Body of pancreas (tissue), 4 donors: ENCODE results near the gene BPIFA1. TPM values are rescaled to one million over a fixed set of nuclear protein-coding genes. Genes with fewer than 3 reads are reported as not detected.

Experiments
- ATAC-seq: fragments of 150-250 bp; one replicate; pipeline ENCODE4 v1.9.1; 2016
- DNase-seq, 4 donors: peaks; one replicate each; pipeline ENCODE4 v3.0.0-alpha.2; 2019
- H3K27ac ChIP-seq, 4 donors: fragments of 200-600 bp; sonication (generic); 1 replicate in 3 of 4; 2 replicates in 1 of 4; pipeline versions ENCODE4 v1.5.1 to v1.6.1; 2016 to 2019; ENCODE audit warnings: mild to moderate bottlenecking in 1 of 4, mixed read lengths in 1 of 4, moderate library complexity in 1 of 4
- H3K27me3 ChIP-seq, 2 donors: fragments of 200-600 bp; sonication (generic); one replicate each; pipeline ENCODE4 v1.6.0; 2016; ENCODE audit warnings: mild to moderate bottlenecking in 1 of 2
- H3K36me3 ChIP-seq, 2 donors: fragments of 200-600 bp; sonication (generic); replicated peaks in 1 of 2; 2 replicates each; pipeline ENCODE4 v1.5.1; 2016; ENCODE audit warnings: low read depth in 2 of 2; ENCODE audit not compliant: insufficient read depth in 1 of 2
- H3K4me1 ChIP-seq: fragments of 200-600 bp; sonication (generic); one replicate; pipeline ENCODE4 v1.6.0; 2016
- H3K4me3 ChIP-seq, 2 donors: fragments of 200-600 bp; sonication (generic); 1 replicate in 1 of 2; 2 replicates in 1 of 2; pipeline ENCODE4 v1.5.1; 2016 to 2019
- H3K9me3 ChIP-seq, 3 donors: fragments of 200-600 bp; sonication (generic); 1 replicate in 2 of 3; 2 replicates in 1 of 3; pipeline ENCODE4 v1.5.1; 2016
- CTCF ChIP-seq, 7 experiments: fragments of 450-650 bp in 4 of 7; fragments of 200-600 bp in 3 of 7; sonication (generic) in 3 of 7; IDR thresholded peaks; one replicate each; pipeline ENCODE4 v1.5.1; 2016 to 2019; ENCODE audit warnings: antibody characterized with exemption in 7 of 7
- POLR2A ChIP-seq, 3 donors: fragments of 450-650 bp; IDR thresholded peaks; one replicate each; pipeline ENCODE4 v1.6.1; 2016; ENCODE audit warnings: antibody characterized with exemption in 3 of 3, mild to moderate bottlenecking in 2 of 3
- WGBS, 2 donors: methylation state at CpG; one replicate each; pipeline ENCODE4 v1.1.5; 2017; 5-methylcytosine and 5-hydroxymethylcytosine counted together
- intact Hi-C: fragments of 100-400 bp; cut with DNase I; formaldehyde crosslinking; loops from one replicate; pipeline ENCODE4 v1.15.1; 2023
- total RNA-seq, 2 donors: library from RNA; depleted of rRNA; stranded (reverse); fragments of >200 nt; gene quantifications; one replicate each; pipeline ENCODE4 v1.1.0, GENCODE V29; 2016

The BPIFA1 gene
- total RNA-seq, 2 donors from 2014 or later: not detected

GRCh38 chr20:33284284-33284683 lies 48.5 kb downstream of the BPIFA1 start:
- no peak overlapping the region for H3K27ac ChIP-seq
- TF ChIP-seq POLR2A (IDR thresholded peaks at IDR 0.05) (no peak), CTCF (IDR thresholded peaks at IDR 0.05) (no peak)
- H3K4me1 ChIP-seq: peaks cover 4% of the 10 kb centered on the region
- H3K9me3 ChIP-seq: no peaks in the 10 kb centered on the region
- H3K4me3 ChIP-seq: no peak overlapping the region
- ATAC-seq (no peak), DNase-seq (no peak)
- H3K36me3 ChIP-seq: no peaks in the 10 kb centered on the region
- intact Hi-C loops: no loop called here
- WGBS, 2 donors: 59 to 60% methylated on average over 3 to 4 of the region's 4 CpGs
- no peaks in the 10 kb centered on the region for H3K27me3 ChIP-seq

- no peaks in the 10 kb centered on the region for H3K36me3 ChIP-seq
- H3K9me3 ChIP-seq: no peaks in the 10 kb centered on the region
- H3K27ac ChIP-seq: no peak overlapping the region
- intact Hi-C loops: no loop called here
- 51 to 62% methylated on average over 2 of the region's 2 CpGs for WGBS, 2 donors
- no peak for ATAC-seq
- peaks cover 4% of the 10 kb centered on the region for H3K4me1 ChIP-seq
- TF ChIP-seq CTCF (IDR thresholded peaks at IDR 0.05) (no peak), POLR2A (IDR thresholded peaks at IDR 0.05) (no peak)
- DNase-seq: no peak
- no peaks in the 10 kb centered on the region for H3K27me3 ChIP-seq
- H3K4me3 ChIP-seq: no peak overlapping the region
These were observed 49.1 kb downstream of the BPIFA1 start for GRCh38 chr20:33284937-33285336.

- ATAC-seq: no peak
- intact Hi-C loops: no loop called here
These were observed 50.2 kb downstream of the BPIFA1 start for GRCh38 chr20:33285861-33286495.

GRCh38 chr20:33287884-33288283 lies 52.1 kb downstream of the BPIFA1 start:
- no peak for ATAC-seq
- no peak overlapping the region for H3K4me3 ChIP-seq
- intact Hi-C loops: no loop called here

More at GRCh38 chr20:33285861-33286495, 50.2 kb downstream of the BPIFA1 start:
- Histone ChIP-seq H3K27ac (no peak overlapping the region), H3K36me3 (no peaks in the 10 kb centered on the region), H3K4me1 (peaks cover 4% of the 10 kb centered on the region), H3K4me3 (no peak overlapping the region), H3K9me3 (no peaks in the 10 kb centered on the region), H3K27me3 (no peaks in the 10 kb centered on the region)
- TF ChIP-seq POLR2A (IDR thresholded peaks at IDR 0.05) (no peak), CTCF (IDR thresholded peaks at IDR 0.05) (no peak)
- WGBS, 2 donors: 49 to 50% methylated on average over 6 to 10 of the region's 10 CpGs
- DNase-seq: no peak

More at GRCh38 chr20:33287884-33288283, 52.1 kb downstream of the BPIFA1 start:
- no peaks in the 10 kb centered on the region for H3K36me3 ChIP-seq
- no peak overlapping the region for H3K27ac ChIP-seq
- no peaks in the 10 kb centered on the region for H3K4me1 ChIP-seq
- no peak for DNase-seq
- H3K9me3 ChIP-seq: no peaks in the 10 kb centered on the region
- H3K27me3 ChIP-seq: no peaks in the 10 kb centered on the region
- no peak for TF ChIP-seq POLR2A (IDR thresholded peaks at IDR 0.05)
- no peak for TF ChIP-seq CTCF (IDR thresholded peaks at IDR 0.05)
